BLaER1 (cell line): ENCODE results near the gene DGKZ.

Experiments used
- H3K27ac ChIP-seq: shearing (Covaris generic); formaldehyde crosslinking; 2 replicates; pipeline ENCODE4 v1.8.1; 2022
- H3K27me3 ChIP-seq: shearing (Covaris generic); formaldehyde crosslinking; 2 replicates; pipeline ENCODE4 v1.8.1; 2022
- H3K36me3 ChIP-seq: shearing (Covaris generic); formaldehyde crosslinking; 2 replicates; pipeline ENCODE4 v1.8.1; 2022
- H3K4me1 ChIP-seq: shearing (Covaris generic); formaldehyde crosslinking; 2 replicates; pipeline ENCODE4 v1.8.1; 2022
- H3K4me2 ChIP-seq: shearing (Covaris generic); formaldehyde crosslinking; 2 replicates; pipeline ENCODE4 v1.8.1; 2022
- H3K4me3 ChIP-seq: shearing (Covaris generic); formaldehyde crosslinking; 2 replicates; pipeline ENCODE4 v1.8.1; 2022
- H3K9ac ChIP-seq: shearing (Covaris generic); formaldehyde crosslinking; 2 replicates; pipeline ENCODE4 v1.8.1; 2022
- H3K9me3 ChIP-seq: shearing (Covaris generic); formaldehyde crosslinking; 2 replicates; pipeline ENCODE4 v1.8.1; 2022
- H4K20me1 ChIP-seq: shearing (Covaris generic); formaldehyde crosslinking; 2 replicates; pipeline ENCODE4 v1.8.1; 2022
- Cebpa-rat ChIP-seq: shearing (Covaris generic); IDR thresholded peaks from 2 replicates; pipeline ENCODE4 v1.8.1; 2022

Gene DGKZ

DNA sequence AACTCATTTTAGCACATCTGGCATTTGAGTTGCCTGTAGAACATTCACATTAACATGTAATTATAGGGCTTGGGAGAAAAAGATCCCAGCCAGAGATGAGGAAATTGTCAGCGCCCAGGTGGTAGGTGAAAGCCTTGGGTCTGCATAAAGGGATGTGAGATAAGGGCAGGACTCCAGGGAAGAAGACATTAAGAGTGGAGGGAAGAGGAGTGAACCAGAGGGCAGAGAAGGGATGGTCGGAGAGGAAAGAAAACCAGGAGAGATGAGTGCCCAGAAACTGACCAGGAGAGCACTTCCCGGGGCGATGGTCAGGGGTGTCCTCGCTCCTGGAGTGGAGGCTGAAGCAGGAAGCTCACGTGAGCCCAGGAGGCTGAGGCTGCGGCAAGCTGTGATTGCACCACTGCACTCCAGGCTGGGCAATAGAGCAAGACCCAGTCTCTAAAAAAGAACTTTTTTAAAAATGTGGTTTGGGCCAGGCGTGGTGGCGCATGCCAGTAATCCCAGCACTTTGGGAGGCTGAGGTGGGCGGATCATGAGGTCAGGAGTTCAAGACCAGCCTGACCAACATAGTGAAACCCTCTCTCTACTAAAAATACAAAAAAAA is 20.3 kb upstream of the DGKZ start:
- no peak overlapping the region for H3K4me2 ChIP-seq
- H3K9ac ChIP-seq, result no peak overlapping the region
- peaks cover 53% of the 10 kb centered on the region for H3K27me3 ChIP-seq
- no peak for TF ChIP-seq Cebpa-rat
- H4K20me1 ChIP-seq, result peaks cover 11% of the 10 kb centered on the region; the same call in 1 of the 2 replicates
- H3K9me3 ChIP-seq, result no peaks in the 10 kb centered on the region
- H3K4me1 ChIP-seq, result peaks cover 24% of the 10 kb centered on the region
- H3K27ac ChIP-seq, result no peak overlapping the region
- no peak overlapping the region for H3K4me3 ChIP-seq
- no peaks in the 10 kb centered on the region for H3K36me3 ChIP-seq

DNA sequence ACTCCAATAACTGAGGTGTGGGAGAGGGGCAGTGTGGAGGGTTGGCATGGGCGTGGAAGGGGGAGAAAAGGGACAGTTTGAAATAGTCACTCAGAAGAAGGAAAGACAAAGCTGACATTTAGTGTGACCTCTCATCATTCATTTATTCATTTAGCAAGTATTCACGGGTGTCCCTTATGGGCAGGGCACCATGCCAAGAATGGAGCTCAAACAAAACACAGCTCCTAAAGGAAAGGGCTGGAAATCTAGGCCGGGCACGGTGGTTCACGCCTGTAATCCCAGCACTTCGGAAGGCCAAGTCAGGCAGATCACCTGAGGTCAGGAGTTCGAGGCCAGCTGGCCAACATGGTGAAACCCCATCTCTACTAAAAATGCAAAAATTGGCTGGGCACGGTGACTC is 19.4 kb upstream of the DGKZ start:
- Histone ChIP-seq H3K9ac (no peak overlapping the region), H3K4me1 (peaks cover 30% of the 10 kb centered on the region), H3K9me3 (no peaks in the 10 kb centered on the region), H3K4me2 (no peak overlapping the region), H3K27me3 (peaks cover 62% of the 10 kb centered on the region), H3K36me3 (no peaks in the 10 kb centered on the region), H3K27ac (no peak overlapping the region), H4K20me1 (peaks cover 20% of the 10 kb centered on the region; the same call in 1 of the 2 replicates), H3K4me3 (no peak overlapping the region)
- TF ChIP-seq Cebpa-rat, result no peak

DNA sequence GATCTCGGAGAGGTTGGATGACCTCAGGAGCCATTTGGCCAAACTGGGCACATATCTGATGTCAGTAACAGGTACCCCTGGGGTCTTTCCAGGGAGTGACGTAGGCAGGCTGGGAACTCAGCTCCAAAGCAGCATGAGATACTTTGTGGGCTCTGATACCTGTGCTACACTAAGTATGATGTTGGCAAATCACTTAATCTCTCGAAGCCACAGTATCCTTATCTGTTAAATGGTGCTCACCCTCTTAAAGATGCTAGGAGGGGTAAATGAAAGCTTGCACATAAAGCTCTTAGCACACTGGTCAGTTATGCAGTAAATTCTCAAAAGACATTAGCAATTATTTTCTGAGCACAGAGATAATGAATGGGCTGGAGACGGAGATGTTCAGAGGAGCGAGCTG is 17.1 kb upstream of the DGKZ start:
- H3K9me3 ChIP-seq, result no peaks in the 10 kb centered on the region
- H3K9ac ChIP-seq, result no peak overlapping the region
- peaks cover 37% of the 10 kb centered on the region for H4K20me1 ChIP-seq
- H3K4me3 ChIP-seq, result no peak overlapping the region
- no peaks in the 10 kb centered on the region for H3K36me3 ChIP-seq
- H3K4me2 ChIP-seq, result peak overlapping the region; percentile 68
- H3K4me1 ChIP-seq, result peaks cover 39% of the 10 kb centered on the region
- no peak overlapping the region for H3K27ac ChIP-seq
- no peak for TF ChIP-seq Cebpa-rat
- H3K27me3 ChIP-seq, result peaks cover 85% of the 10 kb centered on the region

DNA sequence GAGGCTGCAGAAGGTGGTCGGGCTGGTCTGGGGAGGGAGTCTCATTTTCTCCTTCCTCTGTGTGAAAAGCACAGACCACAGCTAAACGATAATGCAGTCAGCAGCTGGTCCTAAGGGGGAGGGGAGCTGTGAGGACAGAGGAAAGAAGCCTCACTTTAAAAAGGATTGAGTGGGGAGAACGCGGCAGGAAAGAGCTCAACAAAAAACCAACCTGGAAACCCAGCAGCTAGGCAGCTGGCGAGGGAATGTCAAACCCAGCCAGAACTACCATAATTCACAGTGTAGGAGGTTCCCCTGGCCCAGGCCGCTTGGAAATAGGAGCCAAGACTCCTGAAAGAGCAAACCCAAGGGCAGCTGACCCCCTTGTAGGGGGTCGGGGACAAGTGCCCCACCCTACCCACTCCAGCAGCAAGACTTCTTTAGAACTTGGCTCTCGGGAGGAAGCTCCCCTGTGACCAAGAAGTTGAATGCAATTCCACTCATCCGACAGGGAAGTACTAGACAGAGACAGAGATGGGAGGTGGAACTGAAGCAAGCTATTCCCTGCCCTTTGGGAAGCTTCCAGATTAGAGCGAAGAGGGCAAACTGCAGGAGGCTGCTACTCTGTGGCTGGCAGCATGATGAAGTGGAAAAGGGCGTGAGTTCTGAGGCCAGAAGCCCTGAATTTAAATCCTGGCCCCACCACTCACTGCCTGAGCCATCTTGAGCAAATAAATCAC is 16.5 kb upstream of the DGKZ start:
- Histone ChIP-seq H3K36me3 (no peaks in the 10 kb centered on the region), H3K4me1 (peaks cover 39% of the 10 kb centered on the region), H4K20me1 (peaks cover 37% of the 10 kb centered on the region), H3K4me3 (no peak overlapping the region), H3K9me3 (no peaks in the 10 kb centered on the region), H3K27ac (no peak overlapping the region), H3K9ac (no peak overlapping the region), H3K27me3 (peaks cover 91% of the 10 kb centered on the region), H3K4me2 (peak overlapping the region; percentile 68)
- TF ChIP-seq Cebpa-rat, result no peak

DNA sequence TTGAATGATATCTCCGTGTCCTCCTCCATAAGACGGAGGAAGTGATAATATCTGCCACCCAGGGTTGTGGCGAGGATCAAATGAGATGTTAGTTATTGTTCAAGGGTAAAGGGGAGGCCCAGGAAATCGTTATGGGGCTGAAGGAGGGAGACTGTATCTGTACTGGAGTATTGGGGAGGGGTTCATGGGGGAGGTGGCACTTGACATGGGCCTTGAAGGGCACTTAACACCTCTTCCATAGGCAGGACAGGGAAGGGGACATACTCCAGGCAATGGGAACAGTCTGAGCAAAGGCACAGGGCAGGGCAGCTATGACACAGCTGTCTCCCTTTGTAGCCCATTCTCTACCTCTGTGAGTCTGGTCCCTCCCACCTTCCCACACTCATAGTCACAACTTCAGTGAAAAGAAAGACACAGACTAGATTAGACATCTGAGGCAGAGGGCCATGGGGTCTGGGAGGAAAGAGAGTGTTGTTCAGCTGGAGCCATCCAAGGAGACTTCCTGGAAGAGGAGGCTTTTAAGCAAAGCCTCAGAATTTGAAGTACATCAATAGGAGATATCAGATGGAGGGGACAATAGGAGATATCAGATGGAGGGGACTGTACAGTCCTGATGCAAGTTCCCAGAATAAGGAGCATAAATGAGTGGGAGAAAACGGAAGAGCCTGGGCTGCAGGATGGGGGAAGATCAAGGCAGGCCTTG is 15.8 kb upstream of the DGKZ start:
- Histone ChIP-seq H3K4me1 (peaks cover 39% of the 10 kb centered on the region), H3K36me3 (no peaks in the 10 kb centered on the region), H3K4me2 (peak overlapping the region; percentile 68), H3K9me3 (no peaks in the 10 kb centered on the region), H3K4me3 (no peak overlapping the region), H3K9ac (no peak overlapping the region), H3K27ac (no peak overlapping the region), H3K27me3 (peaks cover 97% of the 10 kb centered on the region), H4K20me1 (peaks cover 37% of the 10 kb centered on the region)
- no peak for TF ChIP-seq Cebpa-rat

DNA sequence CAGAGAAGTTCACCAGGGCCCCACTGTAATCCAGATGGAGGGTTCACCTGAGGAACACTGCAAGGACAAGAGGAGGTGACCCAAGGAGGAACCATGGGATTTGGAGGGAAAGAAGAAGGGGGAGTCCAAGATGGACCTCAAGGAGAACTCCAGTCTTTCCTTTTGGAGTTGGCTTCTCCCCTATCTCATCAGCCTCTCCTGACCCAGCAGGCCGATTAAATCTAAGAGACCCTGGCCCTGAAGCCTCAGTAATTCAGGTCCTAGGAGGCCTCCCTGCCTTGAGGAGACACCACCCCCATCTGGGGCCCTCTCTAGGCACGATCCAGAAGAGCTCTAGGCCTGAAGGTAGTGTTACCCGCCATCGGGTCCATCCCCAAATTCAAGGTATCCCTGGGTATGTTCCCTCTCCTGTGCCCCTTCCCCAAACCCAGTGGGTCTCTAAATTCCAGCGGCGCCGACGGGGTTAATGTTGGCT is 15.1 kb upstream of the DGKZ start:
- peak overlapping the region; percentile 81 for H3K4me2 ChIP-seq
- no peak for TF ChIP-seq Cebpa-rat
- peak overlapping the region; percentile 64; the same call in 1 of the 2 replicates for H3K4me3 ChIP-seq
- no peaks in the 10 kb centered on the region for H3K36me3 ChIP-seq
- peaks cover 92% of the 10 kb centered on the region for H3K27me3 ChIP-seq
- no peak overlapping the region for H3K27ac ChIP-seq
- peaks cover 37% of the 10 kb centered on the region for H4K20me1 ChIP-seq
- no peak overlapping the region for H3K9ac ChIP-seq
- peaks cover 39% of the 10 kb centered on the region for H3K4me1 ChIP-seq
- H3K9me3 ChIP-seq, result no peaks in the 10 kb centered on the region

DNA sequence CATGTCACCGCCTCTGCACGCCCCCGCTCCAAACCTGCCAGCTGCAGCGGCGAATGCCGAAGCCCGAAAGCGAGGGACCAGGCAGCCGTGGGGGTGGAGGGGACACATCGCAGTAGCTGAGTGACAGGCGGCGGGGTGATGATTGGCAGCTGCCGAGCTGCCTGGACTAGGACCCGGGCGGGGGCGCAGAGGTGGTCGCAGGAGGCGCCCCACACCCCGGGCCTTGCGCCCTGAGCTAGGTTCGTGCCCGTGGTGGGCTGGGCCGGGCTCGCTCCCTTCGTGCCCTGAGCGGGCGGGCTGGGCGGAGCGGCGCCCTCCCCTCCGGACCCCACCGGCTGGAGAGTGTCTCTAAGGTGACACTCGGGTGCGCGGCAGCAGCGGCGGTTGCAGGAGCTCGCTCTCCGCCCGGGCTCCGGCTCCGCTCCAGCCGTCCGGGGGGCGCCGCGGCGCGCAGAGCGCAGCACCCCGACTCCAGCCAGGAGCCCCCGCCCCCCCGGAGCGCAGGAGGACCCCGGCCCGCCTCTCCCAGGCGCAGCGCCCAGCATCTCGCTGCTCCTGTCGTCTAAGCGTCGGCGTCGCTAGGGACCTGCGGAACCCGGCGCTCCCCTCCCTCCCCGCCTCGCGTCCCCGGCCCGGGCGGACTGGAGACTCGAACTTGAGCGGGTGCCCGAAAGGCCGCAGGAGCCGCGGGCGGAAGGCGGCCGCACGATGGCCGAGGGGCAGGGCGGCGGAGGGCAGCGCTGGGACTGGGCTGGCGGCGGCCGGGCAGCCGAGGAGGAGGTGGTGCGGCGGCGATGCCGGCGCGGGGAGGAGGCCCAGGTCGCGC is 14.5 kb upstream of the DGKZ start:
- TF ChIP-seq Cebpa-rat, result no peak
- peaks cover 39% of the 10 kb centered on the region for H3K4me1 ChIP-seq
- H3K27ac ChIP-seq, result no peak overlapping the region
- peaks cover 37% of the 10 kb centered on the region for H4K20me1 ChIP-seq
- H3K27me3 ChIP-seq, result peaks cover 86% of the 10 kb centered on the region
- peak overlapping the region; percentile 81 for H3K4me2 ChIP-seq
- H3K9ac ChIP-seq, result no peak overlapping the region
- H3K4me3 ChIP-seq, result peak overlapping the region; percentile 64
- no peaks in the 10 kb centered on the region for H3K9me3 ChIP-seq
- H3K36me3 ChIP-seq, result no peaks in the 10 kb centered on the region

DNA sequence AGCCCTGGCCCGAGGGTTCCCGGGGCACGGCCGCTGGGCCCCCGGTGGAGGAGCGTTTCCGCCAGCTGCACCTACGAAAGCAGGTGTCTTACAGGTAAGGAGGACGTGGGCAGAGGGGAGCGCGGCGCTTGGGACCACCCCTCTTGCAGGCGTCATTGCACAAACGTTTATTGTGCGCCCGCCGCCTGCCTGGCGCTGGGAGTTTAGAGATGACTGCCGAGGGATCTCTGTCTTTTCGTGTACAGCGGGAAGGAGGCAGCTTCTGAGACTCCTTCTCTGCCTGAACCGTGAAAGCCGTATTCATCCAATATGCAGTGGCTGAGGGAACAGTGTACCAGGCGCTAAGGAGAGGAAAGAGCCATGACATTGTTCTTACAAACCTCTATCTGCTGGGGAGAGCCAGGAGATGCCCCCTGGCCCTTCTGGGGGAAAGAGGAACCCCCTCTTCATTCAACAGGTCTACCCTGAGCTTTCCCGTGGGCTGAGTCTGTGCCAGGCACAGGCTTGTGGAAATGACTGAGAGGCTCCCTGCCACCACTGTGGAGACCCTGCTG is 13.8 kb upstream of the DGKZ start:
- Histone ChIP-seq H3K36me3 (no peaks in the 10 kb centered on the region), H3K9ac (no peak overlapping the region), H3K27ac (no peak overlapping the region), H3K9me3 (no peaks in the 10 kb centered on the region), H3K4me3 (peak overlapping the region; percentile 64), H4K20me1 (peaks cover 37% of the 10 kb centered on the region), H3K27me3 (peaks cover 79% of the 10 kb centered on the region), H3K4me2 (peak overlapping the region; percentile 81), H3K4me1 (peaks cover 43% of the 10 kb centered on the region)
- TF ChIP-seq Cebpa-rat, result no peak

DNA sequence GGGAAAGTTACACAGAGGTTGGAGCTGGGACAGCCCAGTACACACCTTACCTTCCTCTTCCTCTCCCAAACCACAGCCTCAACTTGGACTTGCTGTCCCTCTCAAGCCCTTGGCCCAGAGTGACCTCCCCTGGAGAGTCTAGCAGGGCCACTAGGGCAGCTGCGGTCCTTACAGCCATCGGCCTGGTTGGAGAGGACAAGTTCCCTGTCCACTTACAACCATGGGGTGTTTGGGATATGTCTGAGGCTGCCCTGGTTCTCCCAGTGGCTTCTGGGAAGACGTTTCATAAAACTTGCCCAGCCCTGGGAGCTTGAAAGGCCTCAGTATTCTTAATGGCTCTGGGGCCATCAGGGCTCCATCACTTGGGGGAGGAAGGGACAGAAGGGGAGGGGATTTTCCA is 13.1 kb upstream of the DGKZ start:
- TF ChIP-seq Cebpa-rat, result no peak
- Histone ChIP-seq H3K4me3 (no peak overlapping the region), H3K27me3 (peaks cover 71% of the 10 kb centered on the region), H3K9ac (no peak overlapping the region), H4K20me1 (peaks cover 37% of the 10 kb centered on the region), H3K36me3 (no peaks in the 10 kb centered on the region), H3K4me1 (peaks cover 50% of the 10 kb centered on the region), H3K27ac (no peak overlapping the region), H3K9me3 (no peaks in the 10 kb centered on the region), H3K4me2 (no peak overlapping the region)
